K562 (cell line): Measurements from ENCODE around the gene GATA2. TPM values are rescaled to one million over a fixed set of nuclear protein-coding genes. Genes with fewer than 3 reads are reported as not detected.

Experiments used
- HNRNPK ChIP-seq: fragments of 200-400 bp; formaldehyde crosslinking; IDR thresholded peaks from one replicate; pipeline ENCODE4 v1.6.1; 2018; ENCODE audit warnings: mild to moderate bottlenecking, low read depth, low read length; ENCODE audit not compliant: poor library complexity, severe bottlenecking
- HNRNPL ChIP-seq: fragments of 200-400 bp; formaldehyde crosslinking; IDR thresholded peaks from 2 replicates; pipeline ENCODE4 v1.6.1; 2017; ENCODE audit warnings: low read depth, mild to moderate bottlenecking, low read length
- NCOA4 ChIP-seq: fragments of 450-650 bp; IDR thresholded peaks from 2 replicates; pipeline ENCODE4 v1.6.1; 2018; ENCODE audit warnings: mild to moderate bottlenecking; ENCODE audit not compliant: partially characterized antibody
- NFXL1 ChIP-seq: fragments of 450-650 bp; formaldehyde crosslinking; IDR thresholded peaks from 2 replicates; pipeline ENCODE4 v1.4.0; 2021; ENCODE audit warnings: mild to moderate bottlenecking
- NR4A1 ChIP-seq, 2 experiments: fragments of 250-450 bp in 1 of 2; fragments of 450-650 bp in 1 of 2; sonication (Bioruptor Pico) in 1 of 2; IDR thresholded peaks; 2 replicates each; pipeline versions ENCODE4 v1.4.0 to v1.6.1; 2016 to 2020; ENCODE audit warnings: mild to moderate bottlenecking in 2 of 2, missing compliant biosample characterization in 1 of 2, missing genetic modification characterization in 1 of 2, moderate library complexity in 1 of 2
- RFX5 ChIP-seq: IDR thresholded peaks from 2 replicates; pipeline ENCODE4 v1.6.1; 2011; ENCODE audit warnings: low read depth, mild to moderate bottlenecking, improper control_type of control experiment, low read length
- RHOXF2B ChIP-seq: fragments of 250-450 bp; sonication (Bioruptor Pico); conservative IDR thresholded peaks from 2 replicates; pipeline ENCODE4 v1.5.1; 2021
- SIX5 ChIP-seq, 2 experiments: IDR thresholded peaks; 2 replicates each; pipeline ENCODE4 v1.6.1; 2011; ENCODE audit warnings: low read length in 2 of 2, borderline replicate concordance in 1 of 2, low read depth in 1 of 2, mild to moderate bottlenecking in 1 of 2, moderate library complexity in 1 of 2; ENCODE audit not compliant: insufficient read depth in 1 of 2
- SNRNP70 ChIP-seq: fragments of 200-400 bp; formaldehyde crosslinking; optimal IDR thresholded peaks from 2 replicates; pipeline ENCODE3; 2017; ENCODE audit warnings: low read depth, low read length
- ZNF134 ChIP-seq: fragments of 250-450 bp; sonication (Bioruptor Pico); conservative IDR thresholded peaks from 2 replicates; pipeline ENCODE4 v1.4.0; 2020
- ZNF217 ChIP-seq: sonication (generic); formaldehyde crosslinking; IDR thresholded peaks from 2 replicates; pipeline ENCODE4 v1.8.0; 2022; ENCODE audit warnings: mild to moderate bottlenecking, missing genetic modification reagents
- ZNF589 ChIP-seq: fragments of 200-800 bp; sonication (Bioruptor generic); IDR thresholded peaks from 2 replicates; pipeline ENCODE4 v1.6.1; 2016; ENCODE audit warnings: low read depth, missing genetic modification characterization, missing compliant biosample characterization
- polyA plus RNA-seq, 8 experiments: library from polyadenylated mRNA; depleted of rRNA in 4 of 8; stranded (reverse) in 5 of 8; unstranded in 3 of 8; fragments of >200 nt; fragmentation: Nextera tagmentation in 2 of 8; fragmentation: Illumina TruSeq in 1 of 8; extraction: Ambion mirVana in 2 of 8; extraction: Trizol in 1 of 8; gene quantifications; 2 replicates each; pipeline versions ENCODE4 v1.2.1 to v1.2.3, GENCODE V29; 2011 to 2014; ENCODE audit warnings: inconsistent platforms in 1 of 8, missing spikeins in 1 of 8
- total RNA-seq, 7 experiments: library from RNA; depleted of rRNA in 6 of 7; stranded (reverse); fragments of >200 nt in 6 of 7; fragmentation: Illumina TruSeq in 2 of 7; extraction: Trizol in 2 of 7; gene quantifications; 2 replicates each; pipeline versions ENCODE4 v1.2.1 to v1.2.3, GENCODE V29; 2011 to 2021; ENCODE audit warnings: low replicate concordance in 1 of 7
- TF ChIP-seq, protein P1 (sequence below): fragments of 250-450 bp; sonication (Bioruptor Pico); IDR thresholded peaks from 2 replicates; pipeline ENCODE4 v1.6.1; 2021; ENCODE audit warnings: mild to moderate bottlenecking
- TF ChIP-seq, protein P2 (sequence below), 2 experiments: fragments of 450-650 bp in 1 of 2; sonication (generic) in 1 of 2; formaldehyde crosslinking; conservative IDR thresholded peaks; 2 replicates each; pipeline versions ENCODE4 v1.4.0 to v1.8.1; 2020 to 2022; ENCODE audit warnings: mild to moderate bottlenecking in 1 of 2, missing genetic modification reagents in 1 of 2
- TF ChIP-seq, protein P3 (sequence below), 2 experiments: fragments of 450-650 bp; IDR thresholded peaks; 2 replicates each; pipeline ENCODE4 v1.6.1; 2018; ENCODE audit warnings: mild to moderate bottlenecking in 2 of 2, low read depth in 1 of 2; ENCODE audit not compliant: partially characterized antibody in 2 of 2
- TF ChIP-seq, protein P4 (sequence below), 2 experiments: fragments of 150-350 bp in 1 of 2; IDR thresholded peaks; 2 replicates each; pipeline ENCODE4 v1.6.1; 2012 to 2016; ENCODE audit warnings: low read depth in 2 of 2, low read length in 2 of 2, mild to moderate bottlenecking in 1 of 2, moderate library complexity in 1 of 2

The GATA2 gene
- total and polyA plus RNA-seq, 9 of the 15 experiments (the other 6 are each of a cell fraction or from before 2014, with no cell fraction given): 8.5 to 218 (median 50.8) TPM

DNA sequence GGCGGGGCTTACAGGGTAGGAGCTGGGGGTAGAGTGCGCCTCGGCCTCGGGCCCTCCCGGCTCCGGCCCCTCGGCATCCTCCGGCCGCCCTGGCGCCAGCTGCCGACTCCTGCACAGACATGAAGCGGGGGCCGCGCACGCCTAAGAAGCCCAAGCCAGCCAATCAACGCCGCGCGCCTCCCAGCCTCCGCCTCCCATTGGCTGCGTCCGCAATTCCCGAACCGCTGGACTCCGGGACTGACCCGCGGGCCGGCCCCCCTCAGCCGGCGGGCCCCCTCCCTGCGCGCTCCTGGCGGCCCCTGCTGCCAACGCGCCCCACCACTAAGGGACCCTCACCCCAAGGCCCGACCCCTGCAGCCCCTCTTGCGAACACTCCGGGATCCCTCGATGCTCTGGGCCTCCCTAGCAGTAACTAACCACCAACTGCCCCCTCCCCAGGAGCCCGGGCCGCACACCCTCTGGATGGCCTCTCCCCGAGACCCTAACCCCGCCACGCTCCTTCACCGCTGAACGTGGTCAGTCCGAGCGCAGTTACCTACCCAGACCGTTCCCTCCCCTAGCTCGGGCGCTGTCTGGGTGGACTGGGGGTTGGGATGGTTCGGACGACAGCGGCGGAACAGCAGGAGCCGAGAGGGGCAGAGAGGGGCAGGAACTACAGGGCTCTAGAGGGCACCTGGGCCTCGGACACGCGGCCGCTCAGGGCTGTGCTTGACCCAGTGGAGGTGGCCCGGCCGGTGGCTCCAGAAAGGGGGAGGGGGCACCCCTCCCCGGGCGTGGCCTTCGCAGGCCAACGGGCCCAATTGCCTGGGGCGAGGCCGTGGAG lies 5.0 kb downstream of the GATA2 start (continued):
- no peak for TF ChIP-seq NFXL1 (CRISPR knock-in tag)
- TF ChIP-seq RHOXF2B: no peak
- TF ChIP-seq, protein P1, sequence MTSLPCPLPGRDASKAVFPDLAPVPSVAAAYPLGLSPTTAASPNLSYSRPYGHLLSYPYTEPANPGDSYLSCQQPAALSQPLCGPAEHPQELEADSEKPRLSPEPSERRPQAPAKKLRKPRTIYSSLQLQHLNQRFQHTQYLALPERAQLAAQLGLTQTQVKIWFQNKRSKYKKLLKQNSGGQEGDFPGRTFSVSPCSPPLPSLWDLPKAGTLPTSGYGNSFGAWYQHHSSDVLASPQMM: no peak
- TF ChIP-seq SNRNP70: no peak
- no peak for TF ChIP-seq RFX5
- TF ChIP-seq, protein P2, sequence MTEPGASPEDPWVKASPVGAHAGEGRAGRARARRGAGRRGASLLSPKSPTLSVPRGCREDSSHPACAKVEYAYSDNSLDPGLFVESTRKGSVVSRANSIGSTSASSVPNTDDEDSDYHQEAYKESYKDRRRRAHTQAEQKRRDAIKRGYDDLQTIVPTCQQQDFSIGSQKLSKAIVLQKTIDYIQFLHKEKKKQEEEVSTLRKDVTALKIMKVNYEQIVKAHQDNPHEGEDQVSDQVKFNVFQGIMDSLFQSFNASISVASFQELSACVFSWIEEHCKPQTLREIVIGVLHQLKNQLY (CRISPR knock-in tag; conservative IDR thresholded peaks at IDR 0.05): no peak
- TF ChIP-seq ZNF134 (CRISPR knock-in tag): no peak
- no peak for TF ChIP-seq NR4A1 (CRISPR knock-in tag; IDR thresholded peaks at IDR 0.05)
- no peak for TF ChIP-seq NR4A1 (tag; IDR thresholded peaks at IDR 0.05)
- TF ChIP-seq ZNF217 (CRISPR knock-in tag): no peak
- TF ChIP-seq SIX5 (IDR thresholded peaks at IDR 0.05; ENCODE audit: borderline replicate concordance in 1 of 2, insufficient read depth in 1 of 2, low read depth in 1 of 2, low read length in 2 of 2): no peak
- TF ChIP-seq, protein P3, sequence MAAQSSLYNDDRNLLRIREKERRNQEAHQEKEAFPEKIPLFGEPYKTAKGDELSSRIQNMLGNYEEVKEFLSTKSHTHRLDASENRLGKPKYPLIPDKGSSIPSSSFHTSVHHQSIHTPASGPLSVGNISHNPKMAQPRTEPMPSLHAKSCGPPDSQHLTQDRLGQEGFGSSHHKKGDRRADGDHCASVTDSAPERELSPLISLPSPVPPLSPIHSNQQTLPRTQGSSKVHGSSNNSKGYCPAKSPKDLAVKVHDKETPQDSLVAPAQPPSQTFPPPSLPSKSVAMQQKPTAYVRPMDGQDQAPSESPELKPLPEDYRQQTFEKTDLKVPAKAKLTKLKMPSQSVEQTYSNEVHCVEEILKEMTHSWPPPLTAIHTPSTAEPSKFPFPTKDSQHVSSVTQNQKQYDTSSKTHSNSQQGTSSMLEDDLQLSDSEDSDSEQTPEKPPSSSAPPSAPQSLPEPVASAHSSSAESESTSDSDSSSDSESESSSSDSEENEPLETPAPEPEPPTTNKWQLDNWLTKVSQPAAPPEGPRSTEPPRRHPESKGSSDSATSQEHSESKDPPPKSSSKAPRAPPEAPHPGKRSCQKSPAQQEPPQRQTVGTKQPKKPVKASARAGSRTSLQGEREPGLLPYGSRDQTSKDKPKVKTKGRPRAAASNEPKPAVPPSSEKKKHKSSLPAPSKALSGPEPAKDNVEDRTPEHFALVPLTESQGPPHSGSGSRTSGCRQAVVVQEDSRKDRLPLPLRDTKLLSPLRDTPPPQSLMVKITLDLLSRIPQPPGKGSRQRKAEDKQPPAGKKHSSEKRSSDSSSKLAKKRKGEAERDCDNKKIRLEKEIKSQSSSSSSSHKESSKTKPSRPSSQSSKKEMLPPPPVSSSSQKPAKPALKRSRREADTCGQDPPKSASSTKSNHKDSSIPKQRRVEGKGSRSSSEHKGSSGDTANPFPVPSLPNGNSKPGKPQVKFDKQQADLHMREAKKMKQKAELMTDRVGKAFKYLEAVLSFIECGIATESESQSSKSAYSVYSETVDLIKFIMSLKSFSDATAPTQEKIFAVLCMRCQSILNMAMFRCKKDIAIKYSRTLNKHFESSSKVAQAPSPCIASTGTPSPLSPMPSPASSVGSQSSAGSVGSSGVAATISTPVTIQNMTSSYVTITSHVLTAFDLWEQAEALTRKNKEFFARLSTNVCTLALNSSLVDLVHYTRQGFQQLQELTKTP (IDR thresholded peaks at IDR 0.05; ENCODE audit: low read depth in 1 of 2, partially characterized antibody in 2 of 2): peak in 1 of 2 experiments; percentile 49
- TF ChIP-seq HNRNPL: peak; percentile 94
- TF ChIP-seq NCOA4: no peak
- peak; percentile 60; the same call in 1 of the 2 replicates for TF ChIP-seq ZNF589 (CRISPR knock-in tag)
- TF ChIP-seq HNRNPK: no peak
- TF ChIP-seq, protein P4, sequence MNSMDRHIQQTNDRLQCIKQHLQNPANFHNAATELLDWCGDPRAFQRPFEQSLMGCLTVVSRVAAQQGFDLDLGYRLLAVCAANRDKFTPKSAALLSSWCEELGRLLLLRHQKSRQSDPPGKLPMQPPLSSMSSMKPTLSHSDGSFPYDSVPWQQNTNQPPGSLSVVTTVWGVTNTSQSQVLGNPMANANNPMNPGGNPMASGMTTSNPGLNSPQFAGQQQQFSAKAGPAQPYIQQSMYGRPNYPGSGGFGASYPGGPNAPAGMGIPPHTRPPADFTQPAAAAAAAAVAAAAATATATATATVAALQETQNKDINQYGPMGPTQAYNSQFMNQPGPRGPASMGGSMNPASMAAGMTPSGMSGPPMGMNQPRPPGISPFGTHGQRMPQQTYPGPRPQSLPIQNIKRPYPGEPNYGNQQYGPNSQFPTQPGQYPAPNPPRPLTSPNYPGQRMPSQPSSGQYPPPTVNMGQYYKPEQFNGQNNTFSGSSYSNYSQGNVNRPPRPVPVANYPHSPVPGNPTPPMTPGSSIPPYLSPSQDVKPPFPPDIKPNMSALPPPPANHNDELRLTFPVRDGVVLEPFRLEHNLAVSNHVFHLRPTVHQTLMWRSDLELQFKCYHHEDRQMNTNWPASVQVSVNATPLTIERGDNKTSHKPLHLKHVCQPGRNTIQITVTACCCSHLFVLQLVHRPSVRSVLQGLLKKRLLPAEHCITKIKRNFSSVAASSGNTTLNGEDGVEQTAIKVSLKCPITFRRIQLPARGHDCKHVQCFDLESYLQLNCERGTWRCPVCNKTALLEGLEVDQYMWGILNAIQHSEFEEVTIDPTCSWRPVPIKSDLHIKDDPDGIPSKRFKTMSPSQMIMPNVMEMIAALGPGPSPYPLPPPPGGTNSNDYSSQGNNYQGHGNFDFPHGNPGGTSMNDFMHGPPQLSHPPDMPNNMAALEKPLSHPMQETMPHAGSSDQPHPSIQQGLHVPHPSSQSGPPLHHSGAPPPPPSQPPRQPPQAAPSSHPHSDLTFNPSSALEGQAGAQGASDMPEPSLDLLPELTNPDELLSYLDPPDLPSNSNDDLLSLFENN (IDR thresholded peaks at IDR 0.05; ENCODE audit: low read depth in 2 of 2, low read length in 2 of 2): no peak
